Measurements from ENCODE around the gene GATAD2B. TPM values are rescaled to one million over a fixed set of nuclear protein-coding genes. Genes with fewer than 3 reads are reported as not detected.

The GATAD2B gene
- total and polyA plus RNA-seq, 2 donors (not counting 3 experiments of a cell fraction or from before 2014, with no cell fraction given) = 8.5 to 46.3 TPM

DNA sequence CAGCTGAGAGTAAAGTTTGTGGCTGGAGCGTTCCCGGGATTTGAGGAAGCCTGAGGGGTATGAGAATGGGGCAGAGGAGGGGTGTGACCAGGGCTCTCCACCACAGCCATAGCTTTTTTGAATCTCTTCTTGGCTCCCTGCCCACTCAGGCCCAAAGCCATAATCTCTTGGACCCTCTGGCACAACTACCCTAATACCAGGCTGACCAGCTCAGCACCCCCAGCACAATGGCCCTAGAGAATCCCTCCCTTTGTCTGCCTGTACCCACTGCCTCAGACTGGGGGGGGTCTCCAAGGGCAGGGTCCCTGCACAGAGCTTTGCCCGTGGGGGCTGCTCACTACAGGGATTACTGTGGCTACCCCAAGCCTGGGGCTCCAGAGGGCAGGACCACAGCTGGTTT, 16.2 kb upstream of the GATAD2B start:
- H3K36me3 ChIP-seq (ENCODE audit: control insufficient read depth in 2 of 2, extremely low read depth in 1 of 2, insufficient read depth in 2 of 2, low read length in 2 of 2) = peaks cover 5 to 53% of the 10 kb centered on the region in 2 experiments

More for the DNA sequence above, 16.2 kb upstream of the GATAD2B start:
- Histone ChIP-seq H3K79me2 (ENCODE audit: control insufficient read depth, insufficient read depth, low read length) (no peaks in the 10 kb centered on the region), H3K4me2 (ENCODE audit: insufficient read depth, low read length) (no peak overlapping the region), H3K9ac (replicated peaks; ENCODE audit: extremely low read depth, insufficient read depth, low read length) (no peak overlapping the region), H3K9me1 (replicated peaks; ENCODE audit: control insufficient read depth, extremely low read depth, insufficient read depth, low read length) (no peaks in the 10 kb centered on the region), H2AFZ (ENCODE audit: low read depth, low read length) (no peak overlapping the region), H3K4me3 (replicated peaks in 1 of 3; ENCODE audit: insufficient read depth in 1 of 3, low read depth in 1 of 3, low read length in 3 of 3) (no peak overlapping the region), H3K27ac (ENCODE audit: insufficient read depth, low read depth, low read length) (no peak overlapping the region), H3K9me3 (replicated peaks; ENCODE audit: control insufficient read depth, insufficient read depth, low read length) (no peaks in the 10 kb centered on the region), H4K20me1 (replicated peaks; ENCODE audit: control insufficient read depth, extremely low read depth, insufficient read depth, low read length) (no peaks in the 10 kb centered on the region), H3K27me3 (ENCODE audit: control insufficient read depth in 2 of 2, insufficient read depth in 2 of 2, low read length in 2 of 2) (no peaks in the 10 kb centered on the region), H3K4me1 (ENCODE audit: control insufficient read depth, extremely low read depth, insufficient read depth, low read length) (no peaks in the 10 kb centered on the region)
- ChIA-PET CTCF (interaction anchor here (1.9 to 2.8 kb wide), 2 partner anchors 10 to 118 kb away, joined by 5 to 15 read pairs; no protein-coding TSS in a partner anchor), POLR2A (interaction anchor here (1.1 to 1.2 kb wide), 2 partner anchors 16 to 51 kb away, joined by 3 to 4 read pairs; partner anchors contain the start of genes GATAD2B and RPS27)
- FAIRE-seq = no peak
- dilution Hi-C loops (cut with MboI; ENCODE audit: extremely low pct_ligation_motif_present, low sequenced_read_pairs) = no loop called here
- intact Hi-C loops (cut with micrococcal nuclease) = no loop called here
- TF ChIP-seq EZH2 (IDR thresholded peaks at IDR 0.05; ENCODE audit: borderline replicate concordance, low read depth, low read length, severe bottlenecking) (no peak), FOS (IDR thresholded peaks at IDR 0.05; ENCODE audit: borderline replicate concordance, insufficient read depth, low read length) (no peak), POLR2AphosphoS5 (IDR thresholded peaks at IDR 0.05; ENCODE audit: insufficient read depth, low read depth, low read length) (no peak), POLR2A (IDR thresholded peaks at IDR 0.05; ENCODE audit: low read depth, low read length) (no peak), JUN (IDR thresholded peaks at IDR 0.05; ENCODE audit: borderline replicate concordance, insufficient read depth, insufficient read length, low read depth) (no peak), MYC (IDR thresholded peaks at IDR 0.05; ENCODE audit: low read depth, low read length) (no peak), GATA2 (IDR thresholded peaks at IDR 0.05; ENCODE audit: insufficient read depth, insufficient read length, low read depth, low read length) (no peak)
- TF ChIP-seq, protein P1, sequence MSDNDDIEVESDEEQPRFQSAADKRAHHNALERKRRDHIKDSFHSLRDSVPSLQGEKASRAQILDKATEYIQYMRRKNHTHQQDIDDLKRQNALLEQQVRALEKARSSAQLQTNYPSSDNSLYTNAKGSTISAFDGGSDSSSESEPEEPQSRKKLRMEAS (IDR thresholded peaks at IDR 0.05; ENCODE audit: insufficient read depth, insufficient read length) = no peak
- TF ChIP-seq, protein P2, sequence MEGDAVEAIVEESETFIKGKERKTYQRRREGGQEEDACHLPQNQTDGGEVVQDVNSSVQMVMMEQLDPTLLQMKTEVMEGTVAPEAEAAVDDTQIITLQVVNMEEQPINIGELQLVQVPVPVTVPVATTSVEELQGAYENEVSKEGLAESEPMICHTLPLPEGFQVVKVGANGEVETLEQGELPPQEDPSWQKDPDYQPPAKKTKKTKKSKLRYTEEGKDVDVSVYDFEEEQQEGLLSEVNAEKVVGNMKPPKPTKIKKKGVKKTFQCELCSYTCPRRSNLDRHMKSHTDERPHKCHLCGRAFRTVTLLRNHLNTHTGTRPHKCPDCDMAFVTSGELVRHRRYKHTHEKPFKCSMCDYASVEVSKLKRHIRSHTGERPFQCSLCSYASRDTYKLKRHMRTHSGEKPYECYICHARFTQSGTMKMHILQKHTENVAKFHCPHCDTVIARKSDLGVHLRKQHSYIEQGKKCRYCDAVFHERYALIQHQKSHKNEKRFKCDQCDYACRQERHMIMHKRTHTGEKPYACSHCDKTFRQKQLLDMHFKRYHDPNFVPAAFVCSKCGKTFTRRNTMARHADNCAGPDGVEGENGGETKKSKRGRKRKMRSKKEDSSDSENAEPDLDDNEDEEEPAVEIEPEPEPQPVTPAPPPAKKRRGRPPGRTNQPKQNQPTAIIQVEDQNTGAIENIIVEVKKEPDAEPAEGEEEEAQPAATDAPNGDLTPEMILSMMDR (IDR thresholded peaks at IDR 0.05; ENCODE audit: extremely low read depth in 1 of 2, insufficient read depth in 1 of 2, low read depth in 1 of 2, low read length in 2 of 2) = no peak
- DNase-seq (ENCODE audit: low read depth, low spot score) = no peak
- BruUV-seq (replicated peaks) = no TSS peak

All from endothelial cell of umbilical vein (primary cell).